HEK293 (cell line): ENCODE data around the gene ARHGAP15.

Experiments used
- CTCF ChIA-PET: fragments of 350-600 bp; formaldehyde crosslinking; extraction: SDS; loops from one replicate; lab custom pipeline; 2021; ENCODE audit warnings: antibody characterized with exemption; lab: Yijun Ruan, JAX
- POLR2A ChIA-PET: fragments of 300-600 bp; formaldehyde crosslinking; extraction: SDS; loops from one replicate; lab custom pipeline; 2020; ENCODE audit warnings: antibody characterized with exemption, inconsistent platforms; lab: Yijun Ruan, JAX
- H3K27ac ChIP-seq: fragments of 200-500 bp; sonication (Bioruptor generic); 2 replicates; pipeline ENCODE4 v1.5.1; 2014; ENCODE audit warnings: low read depth, low read length, control low read depth, inconsistent platforms; ENCODE audit errors: extremely low read depth
- H3K36me3 ChIP-seq, 2 experiments: fragments of 200-500 bp in 1 of 2; sonication (Bioruptor generic) in 1 of 2; 1 replicate in 1 of 2; 2 replicates in 1 of 2; pipeline ENCODE4 v1.5.1; 2014 to 2017; ENCODE audit warnings: inconsistent platforms in 2 of 2, low read length in 2 of 2; ENCODE audit not compliant: control insufficient read depth in 2 of 2, insufficient read depth in 1 of 2
- H3K4me1 ChIP-seq: fragments of 200-500 bp; sonication (Bioruptor generic); 2 replicates; pipeline ENCODE4 v1.5.1; 2014; ENCODE audit warnings: mild to moderate bottlenecking, low read length, inconsistent platforms; ENCODE audit not compliant: control insufficient read depth, insufficient read depth
- H3K4me3 ChIP-seq: 2 replicates; pipeline ENCODE4 v1.5.1; 2011; ENCODE audit warnings: low read depth, mild to moderate bottlenecking, control low read depth, low read length, moderate library complexity
- H3K9me3 ChIP-seq: fragments of 200-500 bp; sonication (Bioruptor generic); 2 replicates; pipeline ENCODE4 v1.5.1; 2014; ENCODE audit warnings: low read depth, low read length, inconsistent platforms; ENCODE audit not compliant: control insufficient read depth, insufficient read depth
- BCL11A ChIP-seq: fragments of 450-650 bp; formaldehyde crosslinking; IDR thresholded peaks from 2 replicates; pipeline ENCODE4 v1.5.1; 2016; ENCODE audit warnings: low read depth, missing biosample characterization, missing genetic modification characterization
- HIC1 ChIP-seq: fragments of 450-650 bp; formaldehyde crosslinking; IDR thresholded peaks from 2 replicates; pipeline ENCODE4 v1.5.1; 2016; ENCODE audit warnings: missing biosample characterization, missing genetic modification characterization
- HOXD13 ChIP-seq: sonication (generic); formaldehyde crosslinking; IDR thresholded peaks from 2 replicates; pipeline ENCODE4 v1.8.0; 2022; ENCODE audit warnings: missing genetic modification reagents, borderline replicate concordance
- PRDM6 ChIP-seq: fragments of 450-650 bp; formaldehyde crosslinking; IDR thresholded peaks from 2 replicates; pipeline ENCODE4 v1.5.1; 2017; ENCODE audit warnings: missing biosample characterization, missing genetic modification characterization
- ZBTB1 ChIP-seq: fragments of 450-650 bp; formaldehyde crosslinking; IDR thresholded peaks from 2 replicates; pipeline ENCODE4 v1.5.1; 2016; ENCODE audit warnings: missing biosample characterization, missing genetic modification characterization
- ZBTB10 ChIP-seq: fragments of 450-650 bp; formaldehyde crosslinking; IDR thresholded peaks from 2 replicates; pipeline ENCODE4 v1.5.1; 2016; ENCODE audit warnings: missing biosample characterization, missing genetic modification characterization
- ZBTB21 ChIP-seq: fragments of 450-650 bp; formaldehyde crosslinking; IDR thresholded peaks from 2 replicates; pipeline ENCODE4 v1.5.1; 2017; ENCODE audit warnings: missing biosample characterization, missing genetic modification characterization
- ZBTB26 ChIP-seq: fragments of 450-650 bp; formaldehyde crosslinking; optimal IDR thresholded peaks from 2 replicates; pipeline ENCODE3; 2016; ENCODE audit warnings: missing biosample characterization, mild to moderate bottlenecking, missing genetic modification characterization
- ZBTB8A ChIP-seq: fragments of 450-650 bp; formaldehyde crosslinking; IDR thresholded peaks from 2 replicates; pipeline ENCODE4 v1.5.1; 2016; ENCODE audit warnings: missing biosample characterization, missing genetic modification characterization
- ZEB2 ChIP-seq: fragments of 450-650 bp; formaldehyde crosslinking; IDR thresholded peaks from 2 replicates; pipeline ENCODE4 v1.5.1; 2016; ENCODE audit warnings: missing biosample characterization, missing genetic modification characterization
- ZFP41 ChIP-seq: fragments of 450-650 bp; formaldehyde crosslinking; IDR thresholded peaks from 2 replicates; pipeline ENCODE4 v1.5.1; 2016; ENCODE audit warnings: missing biosample characterization, missing genetic modification characterization, borderline replicate concordance
- ZNF133 ChIP-seq: fragments of 450-650 bp; formaldehyde crosslinking; IDR thresholded peaks from 2 replicates; pipeline ENCODE4 v1.5.1; 2016; ENCODE audit warnings: missing biosample characterization, missing genetic modification characterization
- ZNF174 ChIP-seq: fragments of 450-650 bp; formaldehyde crosslinking; IDR thresholded peaks from 2 replicates; pipeline ENCODE4 v1.5.0; 2017; ENCODE audit warnings: missing biosample characterization, mild to moderate bottlenecking, missing genetic modification characterization
- ZNF19 ChIP-seq: fragments of 450-650 bp; formaldehyde crosslinking; IDR thresholded peaks from 2 replicates; pipeline ENCODE4; 2016; ENCODE audit warnings: missing biosample characterization, missing genetic modification characterization, low read depth
- ZNF211 ChIP-seq: fragments of 450-650 bp; formaldehyde crosslinking; IDR thresholded peaks from 2 replicates; pipeline ENCODE4 v1.5.1; 2016; ENCODE audit warnings: low read depth, missing biosample characterization, missing genetic modification characterization
- ZNF350 ChIP-seq: fragments of 450-650 bp; formaldehyde crosslinking; IDR thresholded peaks from 2 replicates; pipeline ENCODE4 v1.5.0; 2017; ENCODE audit warnings: missing biosample characterization, mild to moderate bottlenecking, missing genetic modification characterization
- ZNF366 ChIP-seq: fragments of 450-650 bp; formaldehyde crosslinking; conservative IDR thresholded peaks from 2 replicates; pipeline ENCODE4 v1.5.1; 2016; ENCODE audit warnings: missing biosample characterization, missing genetic modification characterization
- ZNF510 ChIP-seq: fragments of 450-650 bp; formaldehyde crosslinking; IDR thresholded peaks from 2 replicates; pipeline ENCODE4 v1.5.1; 2018; ENCODE audit warnings: mild to moderate bottlenecking, missing genetic modification characterization, missing biosample characterization; ENCODE audit not compliant: insufficient replicate concordance
- ZNF518A ChIP-seq: fragments of 450-650 bp; formaldehyde crosslinking; conservative IDR thresholded peaks from 2 replicates; pipeline ENCODE4 v1.5.1; 2016; ENCODE audit warnings: low read depth, missing biosample characterization, missing genetic modification characterization
- ZNF596 ChIP-seq: fragments of 450-650 bp; IDR thresholded peaks from 2 replicates; pipeline ENCODE4 v1.5.0; 2018; ENCODE audit warnings: missing biosample characterization, mild to moderate bottlenecking, missing genetic modification characterization, moderate library complexity
- ZNF660 ChIP-seq: fragments of 450-650 bp; IDR thresholded peaks from 2 replicates; pipeline ENCODE4 v1.5.1; 2018; ENCODE audit warnings: missing biosample characterization, mild to moderate bottlenecking, missing genetic modification characterization
- ZNF692 ChIP-seq: fragments of 450-650 bp; formaldehyde crosslinking; IDR thresholded peaks from 2 replicates; pipeline ENCODE4 v1.5.1; 2016; ENCODE audit warnings: missing biosample characterization, missing genetic modification characterization
- ZNF785 ChIP-seq: fragments of 450-650 bp; formaldehyde crosslinking; IDR thresholded peaks from 2 replicates; pipeline ENCODE4 v1.5.1; 2016; ENCODE audit warnings: missing biosample characterization, missing genetic modification characterization

ARHGAP15 gene

GRCh38 chr2:143705108-143705707 is 576.0 kb downstream of the ARHGAP15 start:
- Histone ChIP-seq H3K9me3 (no peaks in the 10 kb centered on the region), H3K4me3 (no peak overlapping the region), H3K4me1 (peaks cover 8% of the 10 kb centered on the region), H3K36me3 (no peaks in the 10 kb centered on the region), H3K27ac (no peak overlapping the region)
- ChIA-PET CTCF (interaction anchor here (0.7 kb wide), 1 partner anchor 19 kb away, joined by 3 read pairs; no protein-coding TSS in a partner anchor), POLR2A (no interaction called here)
- no peak for TF ChIP-seq ZNF785 (tag by site-specific recombination)
- peak; percentile 74 for TF ChIP-seq ZNF366
- peak; percentile 96 for TF ChIP-seq PRDM6
- no peak for TF ChIP-seq ZNF133
- TF ChIP-seq ZBTB26 (tag by site-specific recombination) = no peak
- 0 out of 2 replicates have a peak, but pooled peaks have one; percentile 18 for TF ChIP-seq ZNF518A
- no peak for TF ChIP-seq ZNF350 (tag by site-specific recombination)
- peak; percentile 25; the same call in 1 of the 2 replicates for TF ChIP-seq ZNF660 (tag by site-specific recombination)
- peak; percentile 44; the same call in 1 of the 2 replicates for TF ChIP-seq ZEB2 (tag by site-specific recombination)
- peak; percentile 52; the same call in 1 of the 2 replicates for TF ChIP-seq ZBTB8A (tag by site-specific recombination)
- no peak for TF ChIP-seq ZNF596 (tag by site-specific recombination)
- no peak for TF ChIP-seq ZNF19
- TF ChIP-seq ZNF211 (tag by site-specific recombination) = no peak
- TF ChIP-seq ZNF174 (tag by site-specific recombination) = no peak
- peak; percentile 52; the same call in 1 of the 2 replicates for TF ChIP-seq BCL11A (tag by site-specific recombination)
- TF ChIP-seq ZBTB1 (tag by site-specific recombination) = 0 out of 2 replicates have a peak, but pooled peaks have one; percentile 18
- peak; percentile 39; the same call in 1 of the 2 replicates for TF ChIP-seq ZNF692 (tag by site-specific recombination)
- no peak for TF ChIP-seq ZFP41 (tag by site-specific recombination)
- TF ChIP-seq ZBTB21 (tag by site-specific recombination) = no peak
- no peak for TF ChIP-seq HOXD13 (CRISPR knock-in tag)
- TF ChIP-seq ZBTB10 (tag by site-specific recombination) = no peak
- no peak for TF ChIP-seq ZNF510 (tag by site-specific recombination)
- peak; percentile 66; the same call in 1 of the 2 replicates for TF ChIP-seq HIC1 (tag by site-specific recombination)
